Measurements from ENCODE around the gene KIFAP3.

GRCh38 chr1:169959686-169960085 lies 114.8 kb downstream of the KIFAP3 start:
- TF ChIP-seq CTCF (IDR thresholded peaks at IDR 0.05) (no peak), EZH2 (IDR thresholded peaks at IDR 0.05; ENCODE audit: borderline replicate concordance, insufficient read depth, low read depth, low read length, poor library complexity, severe bottlenecking) (no peak)
